ENCODE measurements around the gene CMTM4. TPM values are rescaled to one million over a fixed set of nuclear protein-coding genes. Genes with fewer than 3 reads are reported as not detected.
"Not testable (repeated sequence)": the region's sequence is repeated elsewhere in the genome, so short reads cannot be mapped to it uniquely, and the experiment has no call there.

CMTM4 gene
- total RNA-seq, 4 donors from 2014 or later: 14.2 to 22.7 (median 19.6) TPM

DNA sequence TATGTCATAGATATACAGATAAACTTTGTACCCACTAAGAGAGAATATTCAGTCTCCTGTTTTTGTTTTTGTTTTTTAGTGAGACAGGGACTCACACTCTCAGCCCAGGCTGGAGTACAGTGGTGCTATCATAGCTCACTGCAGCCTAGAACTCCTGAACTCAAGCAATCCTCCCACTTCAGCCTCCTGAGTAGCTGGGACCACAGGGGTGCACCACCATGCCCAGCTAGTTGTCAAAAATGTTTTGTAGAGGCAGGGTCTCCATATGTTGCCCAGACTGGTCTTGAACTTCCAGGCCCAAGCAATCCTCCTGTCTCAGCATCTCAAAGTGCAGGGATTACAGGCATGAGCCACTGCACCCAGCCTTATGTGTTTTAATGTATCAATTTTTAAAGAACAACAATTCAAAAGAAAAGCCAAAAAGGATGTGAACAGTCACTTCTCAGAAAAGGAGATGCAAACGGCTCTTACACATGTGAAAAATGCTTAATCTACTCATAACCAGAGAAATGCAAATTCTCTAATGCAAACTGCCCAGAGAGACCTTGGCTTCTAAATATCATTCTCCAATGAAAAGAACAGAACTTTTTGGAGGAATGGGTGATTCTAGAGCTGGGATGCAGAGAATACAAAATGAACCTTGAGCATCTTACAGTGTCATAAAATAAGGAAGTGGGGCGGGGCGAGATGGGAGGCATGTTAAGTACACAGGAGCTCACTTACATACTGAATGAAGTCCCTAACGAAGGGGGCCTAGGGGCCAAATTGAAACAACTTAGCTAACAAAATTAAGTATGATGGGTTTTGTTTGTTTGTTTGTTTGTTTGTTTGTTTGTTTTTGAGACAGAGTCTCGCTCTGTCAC, 99.3 kb downstream of the CMTM4 start:
- Histone ChIP-seq H3K4me3 (no peak overlapping the region), H3K27me3 (no peaks in the 10 kb centered on the region), H3K9me3 (peaks cover 0 to 8% (median 0%) of the 10 kb centered on the region in 4 donors), H3K36me3 (no peaks in the 10 kb centered on the region), H3K27ac (no peak overlapping the region), H3K4me1 (peaks cover 0 to 4% (median 0%) of the 10 kb centered on the region in 4 donors)
- TF ChIP-seq EP300 (IDR thresholded peaks at IDR 0.05) (no peak), POLR2A (IDR thresholded peaks at IDR 0.05) (no peak)
- TF ChIP-seq, protein P1, sequence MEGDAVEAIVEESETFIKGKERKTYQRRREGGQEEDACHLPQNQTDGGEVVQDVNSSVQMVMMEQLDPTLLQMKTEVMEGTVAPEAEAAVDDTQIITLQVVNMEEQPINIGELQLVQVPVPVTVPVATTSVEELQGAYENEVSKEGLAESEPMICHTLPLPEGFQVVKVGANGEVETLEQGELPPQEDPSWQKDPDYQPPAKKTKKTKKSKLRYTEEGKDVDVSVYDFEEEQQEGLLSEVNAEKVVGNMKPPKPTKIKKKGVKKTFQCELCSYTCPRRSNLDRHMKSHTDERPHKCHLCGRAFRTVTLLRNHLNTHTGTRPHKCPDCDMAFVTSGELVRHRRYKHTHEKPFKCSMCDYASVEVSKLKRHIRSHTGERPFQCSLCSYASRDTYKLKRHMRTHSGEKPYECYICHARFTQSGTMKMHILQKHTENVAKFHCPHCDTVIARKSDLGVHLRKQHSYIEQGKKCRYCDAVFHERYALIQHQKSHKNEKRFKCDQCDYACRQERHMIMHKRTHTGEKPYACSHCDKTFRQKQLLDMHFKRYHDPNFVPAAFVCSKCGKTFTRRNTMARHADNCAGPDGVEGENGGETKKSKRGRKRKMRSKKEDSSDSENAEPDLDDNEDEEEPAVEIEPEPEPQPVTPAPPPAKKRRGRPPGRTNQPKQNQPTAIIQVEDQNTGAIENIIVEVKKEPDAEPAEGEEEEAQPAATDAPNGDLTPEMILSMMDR (IDR thresholded peaks at IDR 0.05): no peak
- WGBS, 2 donors: 82 to 87% methylated on average over 5 of the region's 5 CpGs
- DNase-seq (ENCODE audit: low spot score in 2 of 2): no peak

DNA sequence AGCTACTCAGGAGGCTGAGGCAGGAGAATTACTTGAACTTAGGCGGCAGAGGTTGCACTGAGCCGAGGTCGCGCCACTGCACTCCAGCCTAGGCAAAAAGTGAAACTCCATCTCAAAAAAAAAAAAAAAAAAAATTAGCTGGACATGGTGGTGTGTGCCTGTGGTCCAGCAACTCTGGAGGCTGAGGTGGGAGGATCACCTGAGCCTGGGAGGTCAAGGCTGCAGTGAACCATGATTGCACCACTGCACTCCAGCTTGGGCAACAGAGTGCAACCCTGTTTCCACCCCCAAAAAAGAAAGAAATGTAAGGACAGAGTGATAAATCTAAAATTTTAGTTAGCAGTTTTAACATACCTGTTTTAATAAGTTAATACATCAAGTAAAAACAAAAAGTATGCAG, 100.0 kb downstream of the CMTM4 start:
- not testable (repeated sequence) for H3K27me3 ChIP-seq; H3K4me1 ChIP-seq; H3K9me3 ChIP-seq; H3K36me3 ChIP-seq; DNase-seq (ENCODE audit: low spot score in 2 of 2); H3K4me3 ChIP-seq; H3K27ac ChIP-seq
- 95 to 99% methylated on average over 4 of the region's 4 CpGs for WGBS, 2 donors

DNA sequence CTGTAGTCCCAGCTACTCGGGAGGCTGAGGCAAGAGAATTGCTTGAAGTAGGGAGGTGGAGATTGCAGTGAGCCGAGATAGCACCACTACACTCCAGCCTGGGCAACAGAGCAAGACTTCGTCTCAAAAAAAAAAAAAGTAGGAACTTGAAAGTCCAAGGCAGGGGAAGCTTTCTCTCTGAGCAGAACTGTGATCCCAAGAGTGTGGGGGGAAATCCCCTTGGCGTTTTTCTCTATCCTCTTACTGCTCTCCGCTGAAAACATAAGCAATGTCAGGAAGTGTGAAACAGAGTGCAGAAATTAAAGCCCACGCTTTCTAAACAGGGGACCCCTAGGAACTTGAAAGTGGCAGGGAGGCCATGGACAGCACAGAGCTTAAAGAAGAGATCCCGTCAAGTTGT, 101.8 kb downstream of the CMTM4 start:
- TF ChIP-seq, protein P1 (IDR thresholded peaks at IDR 0.05): no peak
- TF ChIP-seq EP300 (IDR thresholded peaks at IDR 0.05) (no peak), POLR2A (IDR thresholded peaks at IDR 0.05) (no peak)
- 65 to 70% methylated on average over 7 of the region's 7 CpGs for WGBS, 2 donors
- Histone ChIP-seq H3K4me3 (no peak overlapping the region), H3K4me1 (peaks cover 0 to 6% (median 2%) of the 10 kb centered on the region in 4 donors), H3K36me3 (no peaks in the 10 kb centered on the region), H3K27ac (no peak overlapping the region), H3K27me3 (no peaks in the 10 kb centered on the region), H3K9me3 (peaks cover 0 to 8% (median 0%) of the 10 kb centered on the region in 4 donors)
- DNase-seq (ENCODE audit: low spot score in 2 of 2): no peak

DNA sequence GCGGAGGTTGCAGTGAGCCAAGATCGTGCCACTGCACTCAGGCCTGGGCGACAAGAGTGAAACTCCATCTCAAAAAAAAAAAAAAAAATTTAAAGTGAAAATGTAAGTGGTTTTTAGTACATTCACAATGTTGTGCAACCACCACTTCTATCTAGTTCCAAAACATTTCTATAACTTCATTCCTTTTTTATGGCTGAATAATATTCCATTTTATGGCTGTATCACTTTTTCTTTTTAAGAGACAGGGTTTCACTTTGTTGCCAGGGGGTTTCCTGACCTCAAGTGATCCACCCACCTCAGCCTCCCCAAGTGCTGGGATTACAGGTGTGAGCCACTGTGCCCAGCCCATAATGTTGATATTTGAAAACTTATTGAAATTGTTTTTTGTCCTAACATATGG, 103.7 kb downstream of the CMTM4 start:
- no peak for TF ChIP-seq EP300 (IDR thresholded peaks at IDR 0.05)
- TF ChIP-seq, protein P1 (IDR thresholded peaks at IDR 0.05): no peak
- TF ChIP-seq POLR2A (IDR thresholded peaks at IDR 0.05): no peak
- DNase-seq (ENCODE audit: low spot score in 2 of 2): no peak
- Histone ChIP-seq H3K27me3 (no peaks in the 10 kb centered on the region), H3K36me3 (no peaks in the 10 kb centered on the region), H3K4me3 (no peak overlapping the region), H3K4me1 (peaks cover 0 to 20% (median 3%) of the 10 kb centered on the region in 4 donors), H3K9me3 (peaks cover 0 to 8% (median 0%) of the 10 kb centered on the region in 4 donors), H3K27ac (no peak overlapping the region)
- WGBS, 2 donors: 96% methylated on average over 3 of the region's 3 CpGs

DNA sequence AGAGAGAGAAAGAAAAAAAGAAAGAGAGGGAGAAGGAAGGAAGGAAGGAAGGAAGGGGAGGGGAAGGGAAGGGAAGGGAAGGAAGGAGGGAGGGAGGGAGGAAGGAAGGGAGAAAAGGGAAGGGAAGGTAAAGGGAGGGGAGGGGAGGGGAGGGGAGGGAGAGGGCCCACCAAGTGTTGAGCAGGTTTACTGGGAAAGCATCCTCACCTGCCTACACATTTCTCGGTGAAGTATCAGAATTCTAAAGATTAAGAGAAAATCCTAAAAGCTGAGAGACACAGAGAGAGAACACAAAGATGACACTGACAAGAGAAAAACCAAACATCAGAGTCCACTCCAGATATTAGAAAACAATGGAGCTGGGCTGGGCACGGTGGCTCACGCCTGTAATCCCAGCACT, 104.3 kb downstream of the CMTM4 start:
- Histone ChIP-seq H3K27ac (no peak overlapping the region), H3K9me3 (peaks cover 0 to 8% (median 0%) of the 10 kb centered on the region in 4 donors), H3K4me3 (no peak overlapping the region), H3K4me1 (peaks cover 0 to 21% (median 4%) of the 10 kb centered on the region in 4 donors), H3K36me3 (no peaks in the 10 kb centered on the region), H3K27me3 (no peaks in the 10 kb centered on the region)
- DNase-seq (ENCODE audit: low spot score in 2 of 2): no peak
- WGBS, 2 donors: 81 to 85% methylated on average over 3 of the region's 3 CpGs
- TF ChIP-seq EP300 (IDR thresholded peaks at IDR 0.05): no peak
- TF ChIP-seq, protein P1 (IDR thresholded peaks at IDR 0.05): no peak
- TF ChIP-seq POLR2A (IDR thresholded peaks at IDR 0.05): no peak

Data from tibial nerve (tissue), 4 donors.